ENCODE data around the gene UBR2. TPM values are rescaled to one million over a fixed set of nuclear protein-coding genes. Genes with fewer than 3 reads are reported as not detected.

The UBR2 gene
- total RNA-seq, 2 donors from 2014 or later = 21.6 to 22.5 TPM

- Mint-ChIP-seq H3K9me3 (no peaks in the 10 kb centered on the region), H3K4me1 (no peaks in the 10 kb centered on the region), H3K4me3 (no peak overlapping the region), H3K36me3 (ENCODE audit: low read depth) (peaks cover 25% of the 10 kb centered on the region), H3K27me3 (ENCODE audit: insufficient read depth) (no peaks in the 10 kb centered on the region), H3K27ac (no peak overlapping the region)
- no peaks in the 10 kb centered on the region for H3K9me3 ChIP-seq (ENCODE audit: control insufficient read depth, low read length)
- H3K9ac ChIP-seq (ENCODE audit: extremely low read depth, low read length, poor library complexity, severe bottlenecking) = no peak overlapping the region
- H3K27ac ChIP-seq (ENCODE audit: low read depth, low read length) = no peak overlapping the region
- no peak for TF ChIP-seq CTCF (conservative IDR thresholded peaks at IDR 0.05)
- no peak for DNase-seq
- no peak overlapping the region for H3K4me3 ChIP-seq (ENCODE audit: low read length)
- peaks cover 3% of the 10 kb centered on the region for H3K4me1 ChIP-seq (ENCODE audit: control insufficient read depth, insufficient read depth, low read length)
- WGBS, 2 experiments (ENCODE audit: insufficient coverage in 1 of 2, insufficient read length in 1 of 2) = 91 to 93% methylated on average over 6 of the region's 7 CpGs
- peaks cover 25% of the 10 kb centered on the region for H3K36me3 ChIP-seq (ENCODE audit: control insufficient read depth, insufficient read depth, low read length)
- no peaks in the 10 kb centered on the region for H3K27me3 ChIP-seq (ENCODE audit: control insufficient read depth, insufficient read depth, low read length, poor library complexity, severe bottlenecking)
These were observed 132.9 kb downstream of the UBR2 start for GRCh38 chr6:42696526-42697267.

DNA sequence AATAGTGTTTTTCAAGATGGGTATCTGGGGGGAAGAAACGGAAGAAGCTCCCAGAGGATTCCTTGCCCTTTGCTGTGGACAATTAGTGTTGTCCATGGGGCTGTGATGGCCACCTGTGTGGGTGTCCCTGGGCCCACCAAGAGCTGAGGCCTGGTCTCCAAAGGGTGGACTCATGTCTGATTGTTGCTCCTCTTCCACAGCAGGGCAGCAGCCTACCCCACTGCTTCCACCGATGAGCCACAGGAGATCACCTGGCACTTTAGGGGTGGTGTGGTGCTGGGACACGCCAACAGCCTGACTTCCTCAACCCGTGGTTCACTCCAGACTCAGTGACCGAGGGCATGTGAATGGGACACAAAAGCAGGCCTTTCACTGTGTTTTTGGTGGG, 133.4 kb downstream of the UBR2 start:
- Histone ChIP-seq H3K27me3 (ENCODE audit: control insufficient read depth, insufficient read depth, low read length, poor library complexity, severe bottlenecking) (no peaks in the 10 kb centered on the region), H3K27ac (ENCODE audit: low read depth, low read length) (no peak overlapping the region), H3K36me3 (ENCODE audit: control insufficient read depth, insufficient read depth, low read length) (peaks cover 23% of the 10 kb centered on the region), H3K9ac (ENCODE audit: extremely low read depth, low read length, poor library complexity, severe bottlenecking) (no peak overlapping the region), H3K9me3 (ENCODE audit: control insufficient read depth, low read length) (no peaks in the 10 kb centered on the region), H3K4me3 (ENCODE audit: low read length) (no peak overlapping the region), H3K4me1 (ENCODE audit: control insufficient read depth, insufficient read depth, low read length) (peaks cover under 1% of the 10 kb centered on the region)
- H3K4me1 Mint-ChIP-seq = peaks cover under 1% of the 10 kb centered on the region
- no peaks in the 10 kb centered on the region for H3K27me3 Mint-ChIP-seq (ENCODE audit: insufficient read depth)
- no peaks in the 10 kb centered on the region for H3K9me3 Mint-ChIP-seq
- WGBS, 2 experiments (ENCODE audit: insufficient coverage in 1 of 2, insufficient read length in 1 of 2) = 95 to 100% methylated on average over 3 to 5 of the region's 5 CpGs
- H3K4me3 Mint-ChIP-seq = no peak overlapping the region
- no peak overlapping the region for H3K27ac Mint-ChIP-seq
- DNase-seq = no peak
- no peak for TF ChIP-seq CTCF (conservative IDR thresholded peaks at IDR 0.05)
- peaks cover 25% of the 10 kb centered on the region for H3K36me3 Mint-ChIP-seq (ENCODE audit: low read depth)

- peaks cover 1% of the 10 kb centered on the region for H3K4me1 Mint-ChIP-seq
- no peaks in the 10 kb centered on the region for H3K9me3 Mint-ChIP-seq
- DNase-seq = peak; percentile 64
- H3K27me3 Mint-ChIP-seq (ENCODE audit: insufficient read depth) = no peaks in the 10 kb centered on the region
- peaks cover 14% of the 10 kb centered on the region for H3K36me3 ChIP-seq (ENCODE audit: control insufficient read depth, insufficient read depth, low read length)
- no peak overlapping the region for H3K27ac ChIP-seq (ENCODE audit: low read depth, low read length)
- no peak overlapping the region for H3K4me3 ChIP-seq (ENCODE audit: low read length)
- H3K9me3 ChIP-seq (ENCODE audit: control insufficient read depth, low read length) = no peaks in the 10 kb centered on the region
- no peaks in the 10 kb centered on the region for H3K27me3 ChIP-seq (ENCODE audit: control insufficient read depth, insufficient read depth, low read length, poor library complexity, severe bottlenecking)
- H3K36me3 Mint-ChIP-seq (ENCODE audit: low read depth) = peaks cover 15% of the 10 kb centered on the region
- 93 to 96% methylated on average over 9 to 13 of the region's 13 CpGs for WGBS, 2 experiments (ENCODE audit: insufficient coverage in 1 of 2, insufficient read length in 1 of 2)
- peak; percentile 58 for TF ChIP-seq CTCF (conservative IDR thresholded peaks at IDR 0.05)
- no peak overlapping the region for H3K9ac ChIP-seq (ENCODE audit: extremely low read depth, low read length, poor library complexity, severe bottlenecking)
- no peaks in the 10 kb centered on the region for H3K4me1 ChIP-seq (ENCODE audit: control insufficient read depth, insufficient read depth, low read length)
- H3K27ac Mint-ChIP-seq = no peak overlapping the region
- H3K4me3 Mint-ChIP-seq = no peak overlapping the region
These were observed 134.4 kb downstream of the UBR2 start for GRCh38 chr6:42698217-42698616.

Data from endodermal cell (in vitro differentiated cells).